Heart left ventricle (tissue), 13 donors: Measurements from ENCODE around the gene FLVCR2.

Source experiments
- POLR2A ChIP-seq, 2 donors: fragments of 450-650 bp; IDR thresholded peaks; one replicate each; pipeline ENCODE4 v1.6.1; 2017; ENCODE audit warnings: antibody characterized with exemption in 2 of 2, mild to moderate bottlenecking in 2 of 2, moderate library complexity in 2 of 2
- TF ChIP-seq, protein P1 (sequence below), 12 donors: fragments of 200-600 bp; sonication (generic) in 4 of 12; IDR thresholded peaks; one replicate each; pipeline versions ENCODE4 v1.5.0 to v1.8.0; 2018 to 2022; ENCODE audit warnings: antibody characterized with exemption in 12 of 12, mild to moderate bottlenecking in 5 of 12
- donor health status: ischemic (EF 13 %, LVEDD 7.1; RV severe dilation, severe dysfunction).
- donor health status: DM: no; HTN: yes; CAD: no.
- donor health status: DM: no; HTN: no; CAD: no.
- donor health status: ischemic (EF 25% LVEDD 6.9; RV normal size, moderate dysfunction).
- donor health status: ischemic (EF 25% LVEDD 5.7; RV mildly dilated, moderate dysfunction).
- donor health status: ischemic (EF 35%, LVEDD 5.7; RV mildly dilated, moderate dysfunction).
- donor health status: nonischemic (EF 11% LVEDD 7.7; RV severe dilation, severe dysfunction).
- donor health status: DM: yes; HTN: yes; CAD: no.
- donor health status: PGD.
- donor health status: ischemic (EF 29% LVEDD 5.4; RV normal size, mild dysfunction).
- donor health status: nonischemic (EF 23%, LVEDD 6.1; RV moderate dilation, normal function).

- TF ChIP-seq, protein P1, sequence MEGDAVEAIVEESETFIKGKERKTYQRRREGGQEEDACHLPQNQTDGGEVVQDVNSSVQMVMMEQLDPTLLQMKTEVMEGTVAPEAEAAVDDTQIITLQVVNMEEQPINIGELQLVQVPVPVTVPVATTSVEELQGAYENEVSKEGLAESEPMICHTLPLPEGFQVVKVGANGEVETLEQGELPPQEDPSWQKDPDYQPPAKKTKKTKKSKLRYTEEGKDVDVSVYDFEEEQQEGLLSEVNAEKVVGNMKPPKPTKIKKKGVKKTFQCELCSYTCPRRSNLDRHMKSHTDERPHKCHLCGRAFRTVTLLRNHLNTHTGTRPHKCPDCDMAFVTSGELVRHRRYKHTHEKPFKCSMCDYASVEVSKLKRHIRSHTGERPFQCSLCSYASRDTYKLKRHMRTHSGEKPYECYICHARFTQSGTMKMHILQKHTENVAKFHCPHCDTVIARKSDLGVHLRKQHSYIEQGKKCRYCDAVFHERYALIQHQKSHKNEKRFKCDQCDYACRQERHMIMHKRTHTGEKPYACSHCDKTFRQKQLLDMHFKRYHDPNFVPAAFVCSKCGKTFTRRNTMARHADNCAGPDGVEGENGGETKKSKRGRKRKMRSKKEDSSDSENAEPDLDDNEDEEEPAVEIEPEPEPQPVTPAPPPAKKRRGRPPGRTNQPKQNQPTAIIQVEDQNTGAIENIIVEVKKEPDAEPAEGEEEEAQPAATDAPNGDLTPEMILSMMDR (IDR thresholded peaks at IDR 0.05), result no peak
- TF ChIP-seq POLR2A (IDR thresholded peaks at IDR 0.05), result no peak
Observed at GRCh38 chr14:75543253-75543652, 35.2 kb upstream of the FLVCR2 start.
